A673 (cell line): ENCODE measurements around the gene PACS2.

Source experiments
- CTCF ChIP-seq: fragments of 300-800, 200-600 bp; sonication (generic); conservative IDR thresholded peaks from 2 replicates; pipeline ENCODE4 v1.5.1; 2017; ENCODE audit warnings: low read depth, mild to moderate bottlenecking, antibody characterized with exemption, low read length, moderate library complexity, mixed read lengths
- EZH2 ChIP-seq: fragments of 200-600 bp; sonication (generic); IDR thresholded peaks from 2 replicates; pipeline ENCODE4 v1.6.1; 2017; ENCODE audit warnings: borderline replicate concordance, low read depth, mild to moderate bottlenecking, mixed read lengths, antibody characterized with exemption, low read length; ENCODE audit not compliant: poor library complexity, severe bottlenecking

GRCh38 chr14:105347587-105347968, 33.0 kb downstream of the PACS2 start:
- no peak for TF ChIP-seq CTCF
- no peak for TF ChIP-seq EZH2
